ENCODE results near the gene SURF1.

GRCh38 chr9:133352635-133353340, 3.5 kb downstream of the SURF1 start:
- no peak for TF ChIP-seq ZBTB7A (IDR thresholded peaks at IDR 0.05; ENCODE audit: low read depth)
- no peak for TF ChIP-seq RAD21 (IDR thresholded peaks at IDR 0.05; ENCODE audit: low read depth)
- TF ChIP-seq, protein P1, sequence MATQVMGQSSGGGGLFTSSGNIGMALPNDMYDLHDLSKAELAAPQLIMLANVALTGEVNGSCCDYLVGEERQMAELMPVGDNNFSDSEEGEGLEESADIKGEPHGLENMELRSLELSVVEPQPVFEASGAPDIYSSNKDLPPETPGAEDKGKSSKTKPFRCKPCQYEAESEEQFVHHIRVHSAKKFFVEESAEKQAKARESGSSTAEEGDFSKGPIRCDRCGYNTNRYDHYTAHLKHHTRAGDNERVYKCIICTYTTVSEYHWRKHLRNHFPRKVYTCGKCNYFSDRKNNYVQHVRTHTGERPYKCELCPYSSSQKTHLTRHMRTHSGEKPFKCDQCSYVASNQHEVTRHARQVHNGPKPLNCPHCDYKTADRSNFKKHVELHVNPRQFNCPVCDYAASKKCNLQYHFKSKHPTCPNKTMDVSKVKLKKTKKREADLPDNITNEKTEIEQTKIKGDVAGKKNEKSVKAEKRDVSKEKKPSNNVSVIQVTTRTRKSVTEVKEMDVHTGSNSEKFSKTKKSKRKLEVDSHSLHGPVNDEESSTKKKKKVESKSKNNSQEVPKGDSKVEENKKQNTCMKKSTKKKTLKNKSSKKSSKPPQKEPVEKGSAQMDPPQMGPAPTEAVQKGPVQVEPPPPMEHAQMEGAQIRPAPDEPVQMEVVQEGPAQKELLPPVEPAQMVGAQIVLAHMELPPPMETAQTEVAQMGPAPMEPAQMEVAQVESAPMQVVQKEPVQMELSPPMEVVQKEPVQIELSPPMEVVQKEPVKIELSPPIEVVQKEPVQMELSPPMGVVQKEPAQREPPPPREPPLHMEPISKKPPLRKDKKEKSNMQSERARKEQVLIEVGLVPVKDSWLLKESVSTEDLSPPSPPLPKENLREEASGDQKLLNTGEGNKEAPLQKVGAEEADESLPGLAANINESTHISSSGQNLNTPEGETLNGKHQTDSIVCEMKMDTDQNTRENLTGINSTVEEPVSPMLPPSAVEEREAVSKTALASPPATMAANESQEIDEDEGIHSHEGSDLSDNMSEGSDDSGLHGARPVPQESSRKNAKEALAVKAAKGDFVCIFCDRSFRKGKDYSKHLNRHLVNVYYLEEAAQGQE (IDR thresholded peaks at IDR 0.05; ENCODE audit: low read depth): no peak
- no peak for TF ChIP-seq CEBPB (IDR thresholded peaks at IDR 0.05)
- no peak for TF ChIP-seq YY1 (IDR thresholded peaks at IDR 0.05; ENCODE audit: low read depth)
- no peak for TF ChIP-seq TAF1 (IDR thresholded peaks at IDR 0.05; ENCODE audit: low read depth)
- TF ChIP-seq, protein P2, sequence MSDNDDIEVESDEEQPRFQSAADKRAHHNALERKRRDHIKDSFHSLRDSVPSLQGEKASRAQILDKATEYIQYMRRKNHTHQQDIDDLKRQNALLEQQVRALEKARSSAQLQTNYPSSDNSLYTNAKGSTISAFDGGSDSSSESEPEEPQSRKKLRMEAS (IDR thresholded peaks at IDR 0.05): no peak
- TF ChIP-seq EP300 (IDR thresholded peaks at IDR 0.05; ENCODE audit: borderline replicate concordance): no peak
- no peak for TF ChIP-seq TEAD4 (IDR thresholded peaks at IDR 0.05)
- TF ChIP-seq FOXM1 (IDR thresholded peaks at IDR 0.05; ENCODE audit: borderline replicate concordance, low read depth): no peak
- no peak for TF ChIP-seq NFIC (IDR thresholded peaks at IDR 0.05)
- TF ChIP-seq EGR1 (IDR thresholded peaks at IDR 0.05): no peak
- TF ChIP-seq USF1 (IDR thresholded peaks at IDR 0.05): no peak

All from Ishikawa (cell line).